GM12801 (cell line): ENCODE data around the gene UPF3A.

Experiments
- TF ChIP-seq, protein P1 (sequence below): IDR thresholded peaks from one replicate; pipeline ENCODE4 v1.5.1; 2011; ENCODE audit warnings: control low read depth; ENCODE audit not compliant: insufficient read length; ENCODE audit errors: extremely low read depth

UPF3A gene

DNA sequence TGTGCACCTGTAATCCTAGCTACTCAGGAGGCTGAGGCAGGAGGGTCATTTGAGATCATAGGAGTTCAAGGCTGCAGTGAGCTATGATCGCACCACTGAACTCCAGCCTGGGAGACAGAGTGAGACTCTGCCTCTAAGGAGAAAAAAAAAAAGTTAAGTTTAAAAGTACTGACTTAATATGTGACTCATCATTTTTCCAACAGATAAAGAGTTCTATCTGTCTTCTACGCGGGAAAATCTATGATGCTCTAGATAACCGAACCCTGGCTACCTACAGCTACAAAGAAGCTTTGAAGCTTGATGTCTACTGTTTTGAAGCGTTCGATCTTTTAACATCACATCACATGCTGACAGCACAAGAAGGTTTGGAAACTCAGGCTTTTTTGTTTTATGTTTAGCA lies 39.5 kb upstream of the UPF3A start:
- TF ChIP-seq, protein P1, sequence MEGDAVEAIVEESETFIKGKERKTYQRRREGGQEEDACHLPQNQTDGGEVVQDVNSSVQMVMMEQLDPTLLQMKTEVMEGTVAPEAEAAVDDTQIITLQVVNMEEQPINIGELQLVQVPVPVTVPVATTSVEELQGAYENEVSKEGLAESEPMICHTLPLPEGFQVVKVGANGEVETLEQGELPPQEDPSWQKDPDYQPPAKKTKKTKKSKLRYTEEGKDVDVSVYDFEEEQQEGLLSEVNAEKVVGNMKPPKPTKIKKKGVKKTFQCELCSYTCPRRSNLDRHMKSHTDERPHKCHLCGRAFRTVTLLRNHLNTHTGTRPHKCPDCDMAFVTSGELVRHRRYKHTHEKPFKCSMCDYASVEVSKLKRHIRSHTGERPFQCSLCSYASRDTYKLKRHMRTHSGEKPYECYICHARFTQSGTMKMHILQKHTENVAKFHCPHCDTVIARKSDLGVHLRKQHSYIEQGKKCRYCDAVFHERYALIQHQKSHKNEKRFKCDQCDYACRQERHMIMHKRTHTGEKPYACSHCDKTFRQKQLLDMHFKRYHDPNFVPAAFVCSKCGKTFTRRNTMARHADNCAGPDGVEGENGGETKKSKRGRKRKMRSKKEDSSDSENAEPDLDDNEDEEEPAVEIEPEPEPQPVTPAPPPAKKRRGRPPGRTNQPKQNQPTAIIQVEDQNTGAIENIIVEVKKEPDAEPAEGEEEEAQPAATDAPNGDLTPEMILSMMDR = no peak

DNA sequence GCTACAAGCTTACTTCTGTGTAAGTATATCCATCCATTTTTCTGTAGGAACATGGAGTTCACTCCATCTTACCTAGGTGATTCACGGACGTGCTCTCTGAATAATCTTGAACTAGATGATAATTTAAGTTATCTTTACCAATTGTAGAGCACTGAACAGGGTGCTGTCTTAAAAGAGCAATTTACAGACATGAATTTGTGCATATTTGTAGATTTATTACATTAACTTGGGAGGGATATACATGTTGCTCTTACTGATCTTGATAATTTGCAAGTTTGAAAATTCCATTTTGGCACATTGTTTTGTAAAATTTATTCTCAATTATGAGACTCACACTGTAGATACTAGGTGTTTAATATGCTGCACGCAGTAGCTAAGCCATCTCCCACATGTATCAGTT lies 37.4 kb upstream of the UPF3A start:
- TF ChIP-seq, protein P1 = no peak

DNA sequence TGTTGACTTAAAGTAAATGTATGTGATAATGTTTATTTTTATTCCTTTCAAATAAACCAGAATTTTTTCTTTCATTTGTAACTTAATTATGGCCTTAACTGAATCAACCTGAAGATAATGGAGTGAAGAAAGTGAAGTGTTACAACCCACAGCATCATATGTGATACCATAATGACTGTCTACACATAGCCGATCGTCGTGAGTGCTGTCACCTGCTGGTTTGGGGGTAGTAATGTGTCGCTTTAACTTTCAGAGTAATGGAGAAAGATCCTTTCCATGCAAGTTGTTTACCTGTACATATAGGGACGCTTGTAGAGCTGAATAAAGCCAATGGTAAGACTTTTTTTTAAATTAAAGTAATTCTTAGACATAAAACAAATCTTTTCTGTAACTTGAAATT lies 36.8 kb upstream of the UPF3A start:
- TF ChIP-seq, protein P1 = no peak

DNA sequence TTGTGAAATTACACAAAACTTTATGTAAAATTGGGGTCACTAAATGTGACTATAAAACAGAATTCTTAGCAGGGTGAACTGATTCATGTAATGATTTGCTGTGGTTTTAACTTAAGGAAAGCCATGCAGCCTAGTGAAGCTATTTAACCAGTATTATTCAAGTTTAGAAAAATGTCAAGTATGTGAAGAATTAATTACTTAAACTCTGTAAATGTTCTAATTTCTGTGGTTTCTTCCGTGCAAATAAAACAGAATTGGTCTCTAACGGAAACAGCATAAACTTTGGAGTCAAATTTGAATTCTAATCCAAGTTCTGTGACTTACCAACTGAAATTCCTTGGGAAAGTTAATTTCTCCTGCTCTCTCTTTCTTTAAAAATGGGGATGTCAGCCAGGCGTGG lies 33.4 kb upstream of the UPF3A start:
- TF ChIP-seq, protein P1 = no peak

DNA sequence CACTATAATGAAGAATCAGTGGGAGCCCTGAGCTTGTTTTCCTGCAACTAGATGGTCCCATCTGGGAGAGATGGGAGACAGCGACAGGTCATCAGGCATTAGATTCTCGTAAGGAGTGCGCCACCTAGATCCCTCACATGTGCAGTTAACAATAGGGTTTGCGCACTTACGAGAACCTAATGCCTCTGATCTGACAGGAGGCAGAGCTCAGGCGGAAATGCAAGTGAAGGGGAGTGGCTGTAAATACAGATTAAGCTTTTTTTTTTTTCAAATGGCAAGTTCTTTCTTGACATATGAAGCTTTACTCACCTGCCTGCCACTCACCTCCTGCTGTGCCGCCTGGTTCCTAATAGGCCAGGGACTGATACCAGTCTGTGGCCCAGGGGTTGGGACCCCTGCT lies 32.3 kb upstream of the UPF3A start:
- TF ChIP-seq, protein P1 = no peak

DNA sequence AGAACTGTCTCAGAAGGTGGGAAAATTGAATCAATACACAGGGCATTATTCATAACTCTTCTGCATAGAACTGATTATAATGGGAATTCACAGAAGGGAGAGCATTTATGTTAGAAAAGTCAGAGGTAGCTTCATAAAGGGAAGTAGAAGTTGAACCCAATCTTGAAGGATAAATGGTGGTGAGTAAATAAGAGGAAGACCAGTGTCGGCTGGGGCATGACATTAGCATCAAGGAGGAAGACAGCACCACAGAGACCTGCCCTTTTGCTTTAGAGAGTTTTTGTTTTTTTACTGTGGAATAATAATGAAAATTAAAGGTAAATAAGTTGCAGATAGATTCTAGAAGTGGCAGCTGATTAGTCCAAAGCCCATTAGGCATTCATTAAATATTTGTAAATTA lies 24.9 kb upstream of the UPF3A start:
- TF ChIP-seq, protein P1 = no peak

DNA sequence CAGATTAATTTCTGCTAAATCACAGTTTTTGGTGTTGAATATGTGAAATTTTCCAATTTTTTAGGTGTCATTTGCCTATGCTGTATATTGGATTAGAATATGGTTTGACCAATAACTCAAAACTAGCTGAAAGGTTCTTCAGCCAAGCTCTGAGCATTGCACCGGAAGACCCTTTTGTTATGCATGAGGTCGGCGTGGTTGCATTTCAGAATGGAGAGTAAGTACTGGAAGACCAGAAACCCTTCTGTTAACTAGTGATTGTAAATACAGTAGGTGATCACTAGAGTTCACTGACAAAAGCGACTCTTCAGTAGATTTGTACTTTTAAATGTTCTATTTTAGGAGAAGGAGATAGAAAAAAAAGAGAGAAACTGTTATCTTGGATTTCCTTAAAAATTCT lies 24.4 kb upstream of the UPF3A start:
- TF ChIP-seq, protein P1 = no peak

DNA sequence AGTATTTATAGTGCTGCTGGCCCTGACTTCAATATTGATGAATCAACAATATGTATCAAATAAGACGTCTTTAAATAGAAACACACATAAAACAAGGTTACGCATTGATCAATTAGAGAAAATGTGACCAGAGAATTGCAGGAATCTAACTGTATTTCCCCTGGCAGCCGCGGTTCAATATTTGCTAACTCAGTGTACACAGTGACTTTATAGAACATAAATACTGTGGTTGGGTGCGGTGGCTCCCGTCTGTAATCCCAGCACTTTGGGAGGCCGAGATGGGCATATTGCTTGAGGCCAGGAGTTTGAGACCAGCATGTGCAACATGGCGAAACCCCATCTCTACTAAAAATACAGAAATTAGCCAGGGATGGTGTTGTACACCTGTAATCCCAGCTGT lies 22.8 kb upstream of the UPF3A start:
- TF ChIP-seq, protein P1 = no peak
